Measurements from ENCODE around the gene CCDC88C. TPM values are rescaled to one million over a fixed set of nuclear protein-coding genes. Genes with fewer than 3 reads are reported as not detected.

Gene CCDC88C
- total RNA-seq, 1 experiment from 2014 or later: 64.8 TPM

DNA sequence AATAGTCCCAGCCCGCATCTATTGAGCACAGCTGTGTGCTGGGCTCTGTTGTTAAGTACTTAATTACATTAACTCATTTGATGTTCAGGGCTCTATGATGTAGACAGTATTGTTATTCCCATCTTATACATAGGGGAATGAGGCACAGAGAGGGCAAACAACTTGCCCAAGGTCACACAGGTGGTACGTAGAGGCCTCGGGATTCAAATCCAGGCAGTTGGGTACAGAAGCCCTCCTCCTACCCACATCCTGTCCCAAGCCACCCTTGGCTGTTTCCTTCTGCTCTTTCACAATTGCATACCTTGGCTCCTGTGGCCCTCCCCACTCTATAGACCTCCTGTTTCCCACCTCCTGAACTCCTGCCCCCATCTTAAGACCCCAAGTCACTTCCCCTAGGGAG is 163.2 kb downstream of the CCDC88C start:
- ChIA-PET CTCF (no interaction called here), POLR2A (no interaction called here)
- Mint-ChIP-seq H3K27ac (no peak overlapping the region), H3K4me3 (peak overlapping the region; percentile 71), H3K9me3 (no peaks in the 10 kb centered on the region), H3K27me3 (ENCODE audit: low read depth) (peaks cover 33% of the 10 kb centered on the region), H3K4me1 (peaks cover 21% of the 10 kb centered on the region), H3K36me3 (no peaks in the 10 kb centered on the region)
- DNase-seq (ENCODE audit: low spot score): no peak
- ATAC-seq: no peak
- TF ChIP-seq PRRX2 (CRISPR knock-in tag; IDR thresholded peaks at IDR 0.05): no peak
- TF ChIP-seq ESRRA (CRISPR knock-in tag; IDR thresholded peaks at IDR 0.05; ENCODE audit: borderline replicate concordance): no peak
- TF ChIP-seq GABPB1 (CRISPR knock-in tag; IDR thresholded peaks at IDR 0.05): no peak
- no peak for TF ChIP-seq ZNF232 (CRISPR knock-in tag; IDR thresholded peaks at IDR 0.05)
- TF ChIP-seq ZNF121 (CRISPR knock-in tag; IDR thresholded peaks at IDR 0.05): no peak
- TF ChIP-seq, protein P1, sequence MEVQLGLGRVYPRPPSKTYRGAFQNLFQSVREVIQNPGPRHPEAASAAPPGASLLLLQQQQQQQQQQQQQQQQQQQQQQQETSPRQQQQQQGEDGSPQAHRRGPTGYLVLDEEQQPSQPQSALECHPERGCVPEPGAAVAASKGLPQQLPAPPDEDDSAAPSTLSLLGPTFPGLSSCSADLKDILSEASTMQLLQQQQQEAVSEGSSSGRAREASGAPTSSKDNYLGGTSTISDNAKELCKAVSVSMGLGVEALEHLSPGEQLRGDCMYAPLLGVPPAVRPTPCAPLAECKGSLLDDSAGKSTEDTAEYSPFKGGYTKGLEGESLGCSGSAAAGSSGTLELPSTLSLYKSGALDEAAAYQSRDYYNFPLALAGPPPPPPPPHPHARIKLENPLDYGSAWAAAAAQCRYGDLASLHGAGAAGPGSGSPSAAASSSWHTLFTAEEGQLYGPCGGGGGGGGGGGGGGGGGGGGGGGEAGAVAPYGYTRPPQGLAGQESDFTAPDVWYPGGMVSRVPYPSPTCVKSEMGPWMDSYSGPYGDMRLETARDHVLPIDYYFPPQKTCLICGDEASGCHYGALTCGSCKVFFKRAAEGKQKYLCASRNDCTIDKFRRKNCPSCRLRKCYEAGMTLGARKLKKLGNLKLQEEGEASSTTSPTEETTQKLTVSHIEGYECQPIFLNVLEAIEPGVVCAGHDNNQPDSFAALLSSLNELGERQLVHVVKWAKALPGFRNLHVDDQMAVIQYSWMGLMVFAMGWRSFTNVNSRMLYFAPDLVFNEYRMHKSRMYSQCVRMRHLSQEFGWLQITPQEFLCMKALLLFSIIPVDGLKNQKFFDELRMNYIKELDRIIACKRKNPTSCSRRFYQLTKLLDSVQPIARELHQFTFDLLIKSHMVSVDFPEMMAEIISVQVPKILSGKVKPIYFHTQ (CRISPR knock-in tag; IDR thresholded peaks at IDR 0.05): no peak
- TF ChIP-seq SMAD4 (CRISPR knock-in tag; IDR thresholded peaks at IDR 0.05): no peak
- no peak for TF ChIP-seq HMGA2 (CRISPR knock-in tag; IDR thresholded peaks at IDR 0.05)
- no peak for TF ChIP-seq ZNF416 (CRISPR knock-in tag; IDR thresholded peaks at IDR 0.05)
- TF ChIP-seq, protein P2, sequence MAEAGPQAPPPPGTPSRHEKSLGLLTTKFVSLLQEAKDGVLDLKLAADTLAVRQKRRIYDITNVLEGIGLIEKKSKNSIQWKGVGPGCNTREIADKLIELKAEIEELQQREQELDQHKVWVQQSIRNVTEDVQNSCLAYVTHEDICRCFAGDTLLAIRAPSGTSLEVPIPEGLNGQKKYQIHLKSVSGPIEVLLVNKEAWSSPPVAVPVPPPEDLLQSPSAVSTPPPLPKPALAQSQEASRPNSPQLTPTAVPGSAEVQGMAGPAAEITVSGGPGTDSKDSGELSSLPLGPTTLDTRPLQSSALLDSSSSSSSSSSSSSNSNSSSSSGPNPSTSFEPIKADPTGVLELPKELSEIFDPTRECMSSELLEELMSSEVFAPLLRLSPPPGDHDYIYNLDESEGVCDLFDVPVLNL (CRISPR knock-in tag; IDR thresholded peaks at IDR 0.05; ENCODE audit: borderline replicate concordance, low read depth): no peak
- TF ChIP-seq, protein P3, sequence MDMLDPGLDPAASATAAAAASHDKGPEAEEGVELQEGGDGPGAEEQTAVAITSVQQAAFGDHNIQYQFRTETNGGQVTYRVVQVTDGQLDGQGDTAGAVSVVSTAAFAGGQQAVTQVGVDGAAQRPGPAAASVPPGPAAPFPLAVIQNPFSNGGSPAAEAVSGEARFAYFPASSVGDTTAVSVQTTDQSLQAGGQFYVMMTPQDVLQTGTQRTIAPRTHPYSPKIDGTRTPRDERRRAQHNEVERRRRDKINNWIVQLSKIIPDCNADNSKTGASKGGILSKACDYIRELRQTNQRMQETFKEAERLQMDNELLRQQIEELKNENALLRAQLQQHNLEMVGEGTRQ (CRISPR knock-in tag; IDR thresholded peaks at IDR 0.05): no peak
- TF ChIP-seq NFYB (CRISPR knock-in tag; conservative IDR thresholded peaks at IDR 0.05; ENCODE audit: low read depth): no peak
- no peak for TF ChIP-seq CDX4 (CRISPR knock-in tag; IDR thresholded peaks at IDR 0.05; ENCODE audit: borderline replicate concordance)
- no peak for TF ChIP-seq FOXJ3 (CRISPR knock-in tag; IDR thresholded peaks at IDR 0.05; ENCODE audit: borderline replicate concordance)
- TF ChIP-seq SP1 (CRISPR knock-in tag; conservative IDR thresholded peaks at IDR 0.05): no peak
- TF ChIP-seq EMX1 (CRISPR knock-in tag; IDR thresholded peaks at IDR 0.05): no peak
- no peak for TF ChIP-seq ZNF671 (CRISPR knock-in tag; IDR thresholded peaks at IDR 0.05)
- TF ChIP-seq, protein P4, sequence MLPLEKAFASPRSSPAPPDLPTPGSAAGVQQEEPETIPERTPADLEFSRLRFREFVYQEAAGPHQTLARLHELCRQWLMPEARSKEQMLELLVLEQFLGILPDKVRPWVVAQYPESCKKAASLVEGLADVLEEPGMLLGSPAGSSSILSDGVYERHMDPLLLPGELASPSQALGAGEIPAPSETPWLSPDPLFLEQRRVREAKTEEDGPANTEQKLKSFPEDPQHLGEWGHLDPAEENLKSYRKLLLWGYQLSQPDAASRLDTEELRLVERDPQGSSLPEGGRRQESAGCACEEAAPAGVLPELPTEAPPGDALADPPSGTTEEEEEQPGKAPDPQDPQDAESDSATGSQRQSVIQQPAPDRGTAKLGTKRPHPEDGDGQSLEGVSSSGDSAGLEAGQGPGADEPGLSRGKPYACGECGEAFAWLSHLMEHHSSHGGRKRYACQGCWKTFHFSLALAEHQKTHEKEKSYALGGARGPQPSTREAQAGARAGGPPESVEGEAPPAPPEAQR (CRISPR knock-in tag; IDR thresholded peaks at IDR 0.05): no peak
- no peak for TF ChIP-seq CREM (CRISPR knock-in tag; IDR thresholded peaks at IDR 0.05)
- TF ChIP-seq NR1H2 (CRISPR knock-in tag; IDR thresholded peaks at IDR 0.05): no peak

- H3K9me3 Mint-ChIP-seq: no peaks in the 10 kb centered on the region
- POLR2A ChIA-PET: no interaction called here
- CTCF ChIA-PET: interaction anchor here (2.0 kb wide), 1 partner anchor 10 kb away, joined by 7 read pairs; no protein-coding TSS in a partner anchor
- no peak overlapping the region for H3K27ac Mint-ChIP-seq
- peak overlapping the region; percentile 71 for H3K4me3 Mint-ChIP-seq
- peaks cover 33% of the 10 kb centered on the region for H3K27me3 Mint-ChIP-seq (ENCODE audit: low read depth)
- ATAC-seq (peak; percentile 3; the same call in 1 of the 2 replicates), DNase-seq (ENCODE audit: low spot score) (no peak)
- H3K36me3 Mint-ChIP-seq: no peaks in the 10 kb centered on the region
- peaks cover 21% of the 10 kb centered on the region for H3K4me1 Mint-ChIP-seq
- TF ChIP-seq E2F1 (CRISPR knock-in tag; IDR thresholded peaks at IDR 0.05) (no peak), ELF4 (CRISPR knock-in tag; IDR thresholded peaks at IDR 0.05; ENCODE audit: low read depth) (no peak), FOXP1 (CRISPR knock-in tag; IDR thresholded peaks at IDR 0.05; ENCODE audit: borderline replicate concordance) (peak; percentile 68; the same call in 1 of the 2 replicates), ESRRA (CRISPR knock-in tag; IDR thresholded peaks at IDR 0.05; ENCODE audit: borderline replicate concordance) (no peak), HMGXB4 (CRISPR knock-in tag; IDR thresholded peaks at IDR 0.05) (0 out of 2 replicates have a peak, but pooled peaks have one; percentile 10), KAT7 (CRISPR knock-in tag; IDR thresholded peaks at IDR 0.05; ENCODE audit: borderline replicate concordance) (no peak), NFYB (CRISPR knock-in tag; conservative IDR thresholded peaks at IDR 0.05; ENCODE audit: low read depth) (no peak)
- TF ChIP-seq, protein P5, sequence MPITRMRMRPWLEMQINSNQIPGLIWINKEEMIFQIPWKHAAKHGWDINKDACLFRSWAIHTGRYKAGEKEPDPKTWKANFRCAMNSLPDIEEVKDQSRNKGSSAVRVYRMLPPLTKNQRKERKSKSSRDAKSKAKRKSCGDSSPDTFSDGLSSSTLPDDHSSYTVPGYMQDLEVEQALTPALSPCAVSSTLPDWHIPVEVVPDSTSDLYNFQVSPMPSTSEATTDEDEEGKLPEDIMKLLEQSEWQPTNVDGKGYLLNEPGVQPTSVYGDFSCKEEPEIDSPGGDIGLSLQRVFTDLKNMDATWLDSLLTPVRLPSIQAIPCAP (CRISPR knock-in tag; IDR thresholded peaks at IDR 0.05): no peak
These were observed 163.8 kb downstream of the CCDC88C start for GRCh38 chr14:91253795-91254323.
